ENCODE results near the gene ST3GAL3. TPM values are rescaled to one million over a fixed set of nuclear protein-coding genes. Genes with fewer than 3 reads are reported as not detected.

Gene ST3GAL3
- total RNA-seq, 1 donor from 2014 or later: 20.5 TPM

DNA sequence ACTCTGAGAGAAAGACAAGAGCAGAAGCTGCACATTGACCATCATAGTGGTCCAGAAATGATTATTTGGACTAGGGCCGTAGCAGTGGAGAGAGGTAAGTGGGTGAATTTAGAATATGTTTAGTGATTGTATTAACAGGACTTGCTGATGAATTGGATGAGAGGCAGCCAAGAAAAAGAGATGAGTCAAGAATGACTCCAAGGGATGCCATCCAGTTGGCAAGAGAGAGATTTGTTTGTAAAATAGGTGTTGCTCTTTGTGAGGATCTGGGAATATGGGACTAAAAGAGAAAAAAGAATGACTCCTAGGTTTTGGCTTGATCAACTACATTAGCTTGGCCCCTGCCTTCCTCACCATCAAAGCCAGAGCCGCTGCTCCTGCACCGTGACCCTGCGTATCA lies 172.1 kb downstream of the ST3GAL3 start:
- ATAC-seq (no peak), DNase-seq (no peak)
- no peak overlapping the region for H3K27ac ChIP-seq
- H3K36me3 ChIP-seq: no peaks in the 10 kb centered on the region
- intact Hi-C loops (cut with DNase I): no loop called here
- no peaks in the 10 kb centered on the region for H3K9me3 ChIP-seq
- no peaks in the 10 kb centered on the region for H3K4me1 ChIP-seq
- no peak overlapping the region for H3K4me3 ChIP-seq
- no peak for TF ChIP-seq CTCF (IDR thresholded peaks at IDR 0.05)
- H3K27me3 ChIP-seq: no peaks in the 10 kb centered on the region

GRCh38 chr1:43879996-43880395 lies 172.7 kb downstream of the ST3GAL3 start:
- H3K9me3 ChIP-seq: no peaks in the 10 kb centered on the region
- DNase-seq (no peak), ATAC-seq (no peak)
- H3K27me3 ChIP-seq: no peaks in the 10 kb centered on the region
- no peak overlapping the region for H3K27ac ChIP-seq
- TF ChIP-seq CTCF (IDR thresholded peaks at IDR 0.05): no peak
- intact Hi-C loops (cut with DNase I): no loop called here
- no peak overlapping the region for H3K4me3 ChIP-seq
- no peaks in the 10 kb centered on the region for H3K36me3 ChIP-seq
- no peaks in the 10 kb centered on the region for H3K4me1 ChIP-seq

- no peak for TF ChIP-seq CTCF (IDR thresholded peaks at IDR 0.05)
- intact Hi-C loops (cut with DNase I): no loop called here
- Histone ChIP-seq H3K27me3 (no peaks in the 10 kb centered on the region), H3K9me3 (no peaks in the 10 kb centered on the region), H3K4me1 (no peaks in the 10 kb centered on the region), H3K4me3 (no peak overlapping the region), H3K36me3 (no peaks in the 10 kb centered on the region), H3K27ac (no peak overlapping the region)
- no peak for DNase-seq
- ATAC-seq: no peak
Measured at GRCh38 chr1:43880604-43881003, 173.3 kb downstream of the ST3GAL3 start.

GRCh38 chr1:43881415-43881814 lies 174.1 kb downstream of the ST3GAL3 start:
- no peak for TF ChIP-seq CTCF (IDR thresholded peaks at IDR 0.05)
- no peak for ATAC-seq

GRCh38 chr1:43882763-43883162 lies 175.4 kb downstream of the ST3GAL3 start:
- Histone ChIP-seq H3K4me1 (no peaks in the 10 kb centered on the region), H3K4me3 (no peak overlapping the region), H3K36me3 (no peaks in the 10 kb centered on the region), H3K27me3 (no peaks in the 10 kb centered on the region), H3K27ac (no peak overlapping the region), H3K9me3 (no peaks in the 10 kb centered on the region)
- intact Hi-C loops (cut with DNase I): no loop called here
- ATAC-seq (no peak), DNase-seq (no peak)
- TF ChIP-seq CTCF (IDR thresholded peaks at IDR 0.05): no peak

More at GRCh38 chr1:43881415-43881814, 174.1 kb downstream of the ST3GAL3 start:
- intact Hi-C loops (cut with DNase I): no loop called here
- H3K4me1 ChIP-seq: no peaks in the 10 kb centered on the region
- no peak overlapping the region for H3K27ac ChIP-seq
- no peak for DNase-seq
- no peaks in the 10 kb centered on the region for H3K9me3 ChIP-seq
- no peaks in the 10 kb centered on the region for H3K36me3 ChIP-seq
- no peak overlapping the region for H3K4me3 ChIP-seq
- no peaks in the 10 kb centered on the region for H3K27me3 ChIP-seq

- TF ChIP-seq CTCF (IDR thresholded peaks at IDR 0.05): no peak
- Histone ChIP-seq H3K9me3 (no peaks in the 10 kb centered on the region), H3K36me3 (no peaks in the 10 kb centered on the region), H3K27me3 (no peaks in the 10 kb centered on the region), H3K4me1 (no peaks in the 10 kb centered on the region), H3K4me3 (no peak overlapping the region), H3K27ac (no peak overlapping the region)
- DNase-seq (no peak), ATAC-seq (no peak)
- intact Hi-C loops (cut with DNase I): no loop called here
Measured at GRCh38 chr1:43883321-43883720, 176.0 kb downstream of the ST3GAL3 start.

All from upper lobe of right lung (tissue), 1 donor.